Measurements from ENCODE around the gene NUCB1.

The NUCB1 gene

GRCh38 chr19:48964205-48965039 is 64.3 kb downstream of the NUCB1 start:
- H3K9ac ChIP-seq (ENCODE audit: low read length) = peak overlapping the region; percentile 97

GRCh38 chr19:48965040-48965805 is 65.1 kb downstream of the NUCB1 start, which contains the start of gene FTL:
FTL (plus strand) TSS chr19:48965309; CDS start chr19:48965508, 199 bp downstream.
- peaks cover 61% of the 10 kb centered on the region for H3K4me1 ChIP-seq (ENCODE audit: low read length)

More at GRCh38 chr19:48964205-48965039, 64.3 kb downstream of the NUCB1 start:
- Histone ChIP-seq H3K79me2 (ENCODE audit: low read length) (peaks cover 34% of the 10 kb centered on the region), H2AFZ (ENCODE audit: low read depth, low read length) (no peak overlapping the region), H3K27me3 (ENCODE audit: low read depth, low read length) (no peaks in the 10 kb centered on the region), H4K20me1 (ENCODE audit: insufficient read depth, low read length) (peaks cover 21% of the 10 kb centered on the region), H3K4me1 (ENCODE audit: low read length) (peaks cover 56% of the 10 kb centered on the region), H3K27ac (ENCODE audit: low read length) (peak overlapping the region; percentile 96), H3K36me3 (replicated peaks; ENCODE audit: low read depth, low read length) (peaks cover 35% of the 10 kb centered on the region), H3K9me3 (ENCODE audit: insufficient read depth, low read length) (no peaks in the 10 kb centered on the region), H3K4me2 (ENCODE audit: low read length) (peak overlapping the region; percentile 98), H3K4me3 (ENCODE audit: low read length) (peak overlapping the region; percentile 76)
- no peak for TF ChIP-seq CTCF (IDR thresholded peaks at IDR 0.05; ENCODE audit: low read depth, low read length)
- TF ChIP-seq EZH2phosphoT487 (IDR thresholded peaks at IDR 0.05; ENCODE audit: low read depth) = no peak

GRCh38 chr19:48965806-48966540 is 65.9 kb downstream of the NUCB1 start:
- H3K4me3 ChIP-seq (ENCODE audit: low read length) = peak overlapping the region; percentile 91
- H3K79me2 ChIP-seq (ENCODE audit: low read length) = peaks cover 34% of the 10 kb centered on the region
- TF ChIP-seq CTCF (IDR thresholded peaks at IDR 0.05; ENCODE audit: low read depth, low read length) = no peak
- no peak overlapping the region for H2AFZ ChIP-seq (ENCODE audit: low read depth, low read length)
- peaks cover 46% of the 10 kb centered on the region for H3K36me3 ChIP-seq (replicated peaks; ENCODE audit: low read depth, low read length)
- peak overlapping the region; percentile 88 for H3K4me2 ChIP-seq (ENCODE audit: low read length)
- peaks cover 67% of the 10 kb centered on the region for H3K4me1 ChIP-seq (ENCODE audit: low read length)
- no peaks in the 10 kb centered on the region for H3K27me3 ChIP-seq (ENCODE audit: low read depth, low read length)
- peak overlapping the region; percentile 91 for H3K9ac ChIP-seq (ENCODE audit: low read length)
- H3K9me3 ChIP-seq (ENCODE audit: insufficient read depth, low read length) = no peaks in the 10 kb centered on the region
- H4K20me1 ChIP-seq (ENCODE audit: insufficient read depth, low read length) = peaks cover 21% of the 10 kb centered on the region
- H3K27ac ChIP-seq (ENCODE audit: low read length) = peak overlapping the region; percentile 77

More at GRCh38 chr19:48965040-48965805, 65.1 kb downstream of the NUCB1 start, which contains the start of gene FTL:
- Histone ChIP-seq H3K36me3 (replicated peaks; ENCODE audit: low read depth, low read length) (peaks cover 41% of the 10 kb centered on the region), H2AFZ (ENCODE audit: low read depth, low read length) (no peak within 1 kb of the TSS), H3K79me2 (ENCODE audit: low read length) (peaks cover 34% of the 10 kb centered on the region), H3K9me3 (ENCODE audit: insufficient read depth, low read length) (no peaks in the 10 kb centered on the region), H3K9ac (ENCODE audit: low read length) (peak within 1 kb of the TSS; percentile 97), H3K27ac (ENCODE audit: low read length) (peak within 1 kb of the TSS; percentile 96), H3K27me3 (ENCODE audit: low read depth, low read length) (no peaks in the 10 kb centered on the region), H4K20me1 (ENCODE audit: insufficient read depth, low read length) (peaks cover 21% of the 10 kb centered on the region), H3K4me3 (ENCODE audit: low read length) (peak within 1 kb of the TSS; percentile 91), H3K4me2 (ENCODE audit: low read length) (peak within 1 kb of the TSS; percentile 98)
- TF ChIP-seq EZH2phosphoT487 (IDR thresholded peaks at IDR 0.05; ENCODE audit: low read depth) = no peak
- no peak for TF ChIP-seq CTCF (IDR thresholded peaks at IDR 0.05; ENCODE audit: low read depth, low read length)
